Upper lobe of left lung (tissue), 4 donors: ENCODE measurements around the gene RCC1.
"Not testable (repeated sequence)": the region's sequence is repeated elsewhere in the genome, so short reads cannot be mapped to it uniquely, and the experiment has no call there.

Experiments used
- EP300 ChIP-seq, 4 donors: sonication (generic); formaldehyde crosslinking; IDR thresholded peaks; one replicate each; pipeline ENCODE4 v1.5.1; 2017; ENCODE audit warnings: antibody characterized with exemption in 4 of 4, control low read depth in 2 of 4
- POLR2A ChIP-seq, 4 donors: fragments of 450-650 bp; IDR thresholded peaks; one replicate each; pipeline ENCODE4 v1.5.1; 2016 to 2017; ENCODE audit warnings: antibody characterized with exemption in 4 of 4, mild to moderate bottlenecking in 2 of 4
- TF ChIP-seq, protein P1 (sequence below), 6 experiments: fragments of 450-650 bp in 4 of 6; fragments of 200-600 bp in 2 of 6; sonication (generic) in 2 of 6; IDR thresholded peaks; one replicate each; pipeline ENCODE4 v1.5.1; 2016 to 2019; ENCODE audit warnings: antibody characterized with exemption in 6 of 6

DNA sequence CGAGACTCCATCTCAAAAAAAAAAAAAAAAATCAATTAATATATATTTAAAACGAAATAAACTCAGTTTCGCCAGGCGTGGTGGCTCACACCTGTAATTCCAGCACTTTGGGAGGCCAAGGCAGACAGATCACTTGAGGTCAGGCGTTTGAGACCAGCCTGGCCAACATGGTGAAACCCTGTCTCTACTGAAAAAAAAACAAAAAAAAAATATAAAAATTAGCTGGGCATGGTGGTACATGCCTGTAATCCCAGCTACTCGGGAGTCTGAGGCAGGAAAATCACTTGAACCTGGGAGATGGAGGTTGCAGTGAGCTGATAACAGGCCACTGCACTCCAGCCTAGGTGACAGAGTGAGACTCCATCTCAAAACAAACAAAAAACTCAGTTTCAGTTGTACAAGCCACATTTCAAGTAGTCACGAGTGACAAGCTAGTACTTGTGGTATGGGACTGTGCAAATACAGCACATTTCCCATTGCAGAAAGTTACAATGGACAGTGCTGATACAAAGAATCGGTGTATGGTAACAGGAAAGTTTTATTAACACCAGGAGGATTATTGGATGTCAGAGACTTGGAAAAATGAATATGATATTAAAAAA, 35.7 kb downstream of the RCC1 start:
- TF ChIP-seq, protein P1, sequence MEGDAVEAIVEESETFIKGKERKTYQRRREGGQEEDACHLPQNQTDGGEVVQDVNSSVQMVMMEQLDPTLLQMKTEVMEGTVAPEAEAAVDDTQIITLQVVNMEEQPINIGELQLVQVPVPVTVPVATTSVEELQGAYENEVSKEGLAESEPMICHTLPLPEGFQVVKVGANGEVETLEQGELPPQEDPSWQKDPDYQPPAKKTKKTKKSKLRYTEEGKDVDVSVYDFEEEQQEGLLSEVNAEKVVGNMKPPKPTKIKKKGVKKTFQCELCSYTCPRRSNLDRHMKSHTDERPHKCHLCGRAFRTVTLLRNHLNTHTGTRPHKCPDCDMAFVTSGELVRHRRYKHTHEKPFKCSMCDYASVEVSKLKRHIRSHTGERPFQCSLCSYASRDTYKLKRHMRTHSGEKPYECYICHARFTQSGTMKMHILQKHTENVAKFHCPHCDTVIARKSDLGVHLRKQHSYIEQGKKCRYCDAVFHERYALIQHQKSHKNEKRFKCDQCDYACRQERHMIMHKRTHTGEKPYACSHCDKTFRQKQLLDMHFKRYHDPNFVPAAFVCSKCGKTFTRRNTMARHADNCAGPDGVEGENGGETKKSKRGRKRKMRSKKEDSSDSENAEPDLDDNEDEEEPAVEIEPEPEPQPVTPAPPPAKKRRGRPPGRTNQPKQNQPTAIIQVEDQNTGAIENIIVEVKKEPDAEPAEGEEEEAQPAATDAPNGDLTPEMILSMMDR (IDR thresholded peaks at IDR 0.05), result not testable (repeated sequence)
- TF ChIP-seq POLR2A (IDR thresholded peaks at IDR 0.05), result not testable (repeated sequence)
- peak in 1 of 4 donors; percentile 72 for TF ChIP-seq EP300 (IDR thresholded peaks at IDR 0.05)
